H9 (cell line): ENCODE measurements around the gene BSX. TPM values are rescaled to one million over a fixed set of nuclear protein-coding genes. Genes with fewer than 3 reads are reported as not detected.

ENCODE experiments used
- DNase-seq: peaks from one replicate; pipeline ENCODE4 v3.0.0-alpha.2; 2017
- H2AFZ ChIP-seq: one replicate; pipeline ENCODE4 v1.6.1; 2013; ENCODE audit warnings: mild to moderate bottlenecking, low read length, control low read depth, moderate library complexity
- H2AK5ac ChIP-seq: 2 replicates; pipeline ENCODE4 v1.6.1; 2013; ENCODE audit warnings: low read length, control low read depth, mixed read lengths; ENCODE audit not compliant: insufficient read length
- H2BK120ac ChIP-seq: one replicate; pipeline ENCODE4 v1.6.1; 2013; ENCODE audit warnings: low read depth, mild to moderate bottlenecking, low read length, control low read depth, inconsistent platforms; ENCODE audit not compliant: poor library complexity, severe bottlenecking
- H2BK12ac ChIP-seq: 2 replicates; pipeline ENCODE4 v1.6.1; 2013; ENCODE audit warnings: low read length, control low read depth, mixed read lengths, low read depth; ENCODE audit not compliant: insufficient read length
- H2BK15ac ChIP-seq: 2 replicates; pipeline ENCODE4 v1.6.1; 2013; ENCODE audit warnings: low read depth, low read length, control low read depth
- H2BK20ac ChIP-seq: one replicate; pipeline ENCODE4 v1.6.1; 2013; ENCODE audit warnings: low read depth, mild to moderate bottlenecking, low read length, control low read depth, inconsistent platforms; ENCODE audit not compliant: poor library complexity, severe bottlenecking
- H2BK5ac ChIP-seq: 2 replicates; pipeline ENCODE4 v1.6.1; 2013; ENCODE audit warnings: low read length, control low read depth, mixed read lengths; ENCODE audit not compliant: insufficient read length
- H3K14ac ChIP-seq: 2 replicates; pipeline ENCODE4 v1.6.1; 2013; ENCODE audit warnings: low read length, control low read depth; ENCODE audit not compliant: insufficient read depth
- H3K18ac ChIP-seq: 2 replicates; pipeline ENCODE4 v1.6.1; 2013; ENCODE audit warnings: low read depth, mild to moderate bottlenecking, mixed read lengths, low read length, control low read depth; ENCODE audit not compliant: insufficient read length
- H3K23ac ChIP-seq: 2 replicates; pipeline ENCODE4 v1.6.1; 2013; ENCODE audit warnings: low read length, control low read depth, mixed read lengths, low read depth; ENCODE audit not compliant: insufficient read length
- H3K23me2 ChIP-seq: 2 replicates; pipeline ENCODE4 v1.6.1; 2013; ENCODE audit warnings: low read depth, mild to moderate bottlenecking, mixed read lengths, low read length, control low read depth; ENCODE audit not compliant: insufficient read length, poor library complexity, severe bottlenecking
- H3K27ac ChIP-seq: 2 replicates; pipeline ENCODE4 v1.5.1; 2013; ENCODE audit warnings: low read length, control low read depth, mixed read lengths, low read depth; ENCODE audit not compliant: insufficient read length
- H3K27me3 ChIP-seq: 2 replicates; pipeline ENCODE4 v1.6.1; 2013; ENCODE audit warnings: low read length, control low read depth, inconsistent platforms; ENCODE audit not compliant: insufficient read depth
- H3K4ac ChIP-seq: 2 replicates; pipeline ENCODE4 v1.6.1; 2013; ENCODE audit warnings: low read depth, mild to moderate bottlenecking, control low read depth, inconsistent platforms, low read length, moderate library complexity
- H3K4me1 ChIP-seq: 2 replicates; pipeline ENCODE4 v1.6.1; 2013; ENCODE audit warnings: low read length, control low read depth, inconsistent platforms; ENCODE audit not compliant: insufficient read depth
- H3K4me2 ChIP-seq: 2 replicates; pipeline ENCODE4 v1.6.1; 2013; ENCODE audit warnings: low read length, control low read depth, mixed read lengths; ENCODE audit not compliant: insufficient read length, insufficient read depth
- H3K56ac ChIP-seq: 2 replicates; pipeline ENCODE4 v1.6.1; 2013; ENCODE audit warnings: low read depth, mild to moderate bottlenecking, mixed read lengths, low read length, control low read depth; ENCODE audit not compliant: insufficient read length
- H3K79me1 ChIP-seq: 2 replicates; pipeline ENCODE4 v1.6.1; 2013; ENCODE audit warnings: low read depth, mild to moderate bottlenecking, moderate library complexity, low read length, control low read depth, inconsistent platforms; ENCODE audit not compliant: insufficient read depth, poor library complexity, severe bottlenecking
- H3K79me2 ChIP-seq: 2 replicates; pipeline ENCODE4 v1.6.1; 2013; ENCODE audit warnings: low read length, control low read depth, inconsistent platforms; ENCODE audit not compliant: insufficient read depth
- H3K9ac ChIP-seq: 2 replicates; pipeline ENCODE4 v1.6.1; 2013; ENCODE audit warnings: low read length, control low read depth, mixed read lengths; ENCODE audit not compliant: insufficient read length; ENCODE audit errors: extremely low read depth
- H3K9me3 ChIP-seq: one replicate; pipeline ENCODE4 v1.6.1; 2013; ENCODE audit warnings: low read depth, low read length, inconsistent platforms; ENCODE audit not compliant: control insufficient read depth
- H3T11ph ChIP-seq: one replicate; pipeline ENCODE4 v1.6.1; 2013; ENCODE audit warnings: mild to moderate bottlenecking, low read length, control low read depth, inconsistent platforms
- H4K20me1 ChIP-seq: one replicate; pipeline ENCODE4 v1.6.1; 2013; ENCODE audit not compliant: control insufficient read depth, insufficient read length, insufficient read depth
- H4K5ac ChIP-seq: 2 replicates; pipeline ENCODE4 v1.6.1; 2013; ENCODE audit warnings: low read depth, mild to moderate bottlenecking, mixed read lengths, low read length, control low read depth; ENCODE audit not compliant: insufficient read length
- H4K8ac ChIP-seq: replicated peaks from 2 replicates; pipeline ENCODE4 v1.6.1; 2013; ENCODE audit warnings: low read length, control low read depth, mixed read lengths, low read depth; ENCODE audit not compliant: insufficient read length
- H4K91ac ChIP-seq: 2 replicates; pipeline ENCODE4 v1.6.1; 2013; ENCODE audit warnings: low read depth, mild to moderate bottlenecking, moderate library complexity, mixed read lengths, low read length, control low read depth; ENCODE audit not compliant: insufficient read length
- H3K27ac Mint-ChIP-seq, 3 experiments: 2 replicates in 2 of 3; 3 replicates in 1 of 3; pipeline ENCODE4 v1.8.0; 2020 to 2021; ENCODE audit warnings: mixed read lengths in 3 of 3, mild to moderate bottlenecking in 1 of 3, moderate library complexity in 1 of 3
- H3K27me3 Mint-ChIP-seq: 2 replicates; pipeline ENCODE4 v1.8.0; 2021; ENCODE audit warnings: low read depth, mild to moderate bottlenecking, moderate library complexity, mixed read lengths
- H3K36me3 Mint-ChIP-seq, 3 experiments: 2 replicates in 2 of 3; 3 replicates in 1 of 3; pipeline ENCODE4 v1.8.0; 2020 to 2021; ENCODE audit warnings: low read depth in 3 of 3, mixed read lengths in 3 of 3; ENCODE audit not compliant: insufficient read depth in 1 of 3
- H3K4me1 Mint-ChIP-seq, 2 experiments: 2 replicates each; pipeline ENCODE4 v1.8.0; 2020; ENCODE audit warnings: mixed read lengths in 2 of 2
- H3K4me3 Mint-ChIP-seq, 2 experiments: 2 replicates in 1 of 2; 3 replicates in 1 of 2; pipeline ENCODE4 v1.8.0; 2020 to 2021; ENCODE audit warnings: mild to moderate bottlenecking in 2 of 2, mixed read lengths in 2 of 2, moderate library complexity in 1 of 2
- H3K9me3 Mint-ChIP-seq, 2 experiments: 2 replicates in 1 of 2; 3 replicates in 1 of 2; pipeline ENCODE4 v1.8.0; 2020; ENCODE audit warnings: mild to moderate bottlenecking in 2 of 2, mixed read lengths in 2 of 2, moderate library complexity in 1 of 2
- CTCF ChIP-seq: fragments of 200-600 bp; sonication (generic); conservative IDR thresholded peaks from 3 replicates; pipeline ENCODE4 v1.8.0; 2021; ENCODE audit warnings: antibody characterized with exemption, mild to moderate bottlenecking
- WGBS: extraction: QIAGEN DNeasy Blood & Tissue Kit; methylation state at CpG from one replicate; pipeline ENCODE4 v1.1.7; 2013; ENCODE audit warnings: missing lambda C conversion rate, low lambda C conversion rate, mixed read lengths; ENCODE audit not compliant: insufficient read length; ENCODE audit errors: extremely low coverage; 5-methylcytosine and 5-hydroxymethylcytosine counted together
- total RNA-seq: library from RNA; stranded (reverse); gene quantifications from 2 replicates; pipeline ENCODE4 v1.2.1, GENCODE V29; 2021

The BSX gene
- total RNA-seq, 1 experiment from 2014 or later = not detected

GRCh38 chr11:123020968-123021367 lies 39.3 kb upstream of the BSX start:
- no peak overlapping the region for H3K27ac Mint-ChIP-seq
- H2BK5ac ChIP-seq = no peak overlapping the region
- H3K56ac ChIP-seq = no peak overlapping the region
- WGBS = no CpG with 5 or more reads among the region's 2 CpGs
- H2BK12ac ChIP-seq = no peak overlapping the region
- H4K20me1 ChIP-seq = no peaks in the 10 kb centered on the region
- no peaks in the 10 kb centered on the region for H3K79me1 ChIP-seq
- no peak overlapping the region for H3K18ac ChIP-seq
- no peak overlapping the region for H4K8ac ChIP-seq
- H3K27me3 Mint-ChIP-seq = peaks cover 5% of the 10 kb centered on the region
- peak; percentile 70 for DNase-seq
- no peak overlapping the region for H2BK20ac ChIP-seq
- no peak overlapping the region for H4K5ac ChIP-seq
- H3K9me3 ChIP-seq = no peaks in the 10 kb centered on the region
- no peak overlapping the region for H3K4me2 ChIP-seq
- no peak overlapping the region for H3T11ph ChIP-seq
- H3K4ac ChIP-seq = no peak overlapping the region
- H3K4me1 Mint-ChIP-seq = peaks cover 1 to 9% of the 10 kb centered on the region in 2 experiments; a peak in 2 of 4 replicates
- H4K91ac ChIP-seq = no peak overlapping the region
- no peak overlapping the region for H3K14ac ChIP-seq
- no peaks in the 10 kb centered on the region for H3K23me2 ChIP-seq
- H3K27me3 ChIP-seq = no peaks in the 10 kb centered on the region
- H2BK15ac ChIP-seq = no peak overlapping the region
- H2AK5ac ChIP-seq = no peak overlapping the region
- no peak overlapping the region for H2AFZ ChIP-seq
- no peak overlapping the region for H3K23ac ChIP-seq
- TF ChIP-seq CTCF = peak; percentile 77
- no peaks in the 10 kb centered on the region for H3K79me2 ChIP-seq
- no peak overlapping the region for H2BK120ac ChIP-seq
- H3K36me3 Mint-ChIP-seq = no peaks in the 10 kb centered on the region
- H3K9ac ChIP-seq = no peak overlapping the region
- no peaks in the 10 kb centered on the region for H3K9me3 Mint-ChIP-seq
- H3K27ac ChIP-seq = no peak overlapping the region
- no peak overlapping the region for H3K4me3 Mint-ChIP-seq
- no peaks in the 10 kb centered on the region for H3K4me1 ChIP-seq
